HG02759 (cell line): ENCODE measurements around the gene C2CD3.
A peak's percentile ranks its signal among the peaks of the same experiment; 100 is the strongest.
"Not testable (repeated sequence)": the region's sequence is repeated elsewhere in the genome, so short reads cannot be mapped to it uniquely, and the experiment has no call there.

ENCODE experiments used
- ATAC-seq: cut with Tn5 transposase; IDR thresholded peaks from one replicate; pipeline ENCODE4 v1.9.1; 2021; ENCODE audit warnings: mild to moderate bottlenecking, moderate library complexity; ENCODE audit not compliant: unreplicated experiment

The C2CD3 gene

GRCh38 chr11:74120260-74121035, 50.4 kb downstream of the C2CD3 start:
- not testable (repeated sequence) for ATAC-seq

DNA sequence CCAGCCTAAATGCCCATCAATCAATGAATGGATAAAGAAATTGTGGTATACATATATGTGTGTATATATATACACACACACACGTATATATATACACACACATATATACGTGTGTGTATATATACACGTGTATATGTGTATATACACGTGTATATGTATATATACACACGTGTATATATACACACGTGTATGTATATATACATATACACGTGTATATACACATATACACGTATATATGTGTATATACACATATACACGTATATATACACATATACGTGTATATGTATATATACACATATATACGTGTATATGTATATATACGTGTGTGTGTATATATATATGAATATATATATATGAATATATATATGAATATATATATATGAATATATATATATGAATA, 54.1 kb downstream of the C2CD3 start:
- no peak for ATAC-seq

DNA sequence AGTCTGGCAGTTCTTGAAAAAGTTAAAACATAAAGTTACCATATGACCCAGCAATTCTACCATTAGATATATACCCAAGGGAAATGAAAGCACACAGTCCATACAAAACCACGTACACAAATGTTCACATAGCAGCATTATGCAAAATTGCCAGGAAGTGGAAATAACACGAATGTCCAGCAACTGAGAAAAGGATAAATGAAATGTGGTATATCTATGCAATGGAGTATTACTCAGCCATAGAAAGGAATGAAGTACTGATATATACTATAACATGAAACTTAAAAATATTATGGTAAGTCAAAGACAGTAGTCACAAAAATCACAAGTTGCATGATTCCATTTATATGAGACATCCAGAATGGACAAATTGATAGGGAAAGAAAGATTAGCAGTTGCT, 57.9 kb downstream of the C2CD3 start:
- no peak for ATAC-seq

DNA sequence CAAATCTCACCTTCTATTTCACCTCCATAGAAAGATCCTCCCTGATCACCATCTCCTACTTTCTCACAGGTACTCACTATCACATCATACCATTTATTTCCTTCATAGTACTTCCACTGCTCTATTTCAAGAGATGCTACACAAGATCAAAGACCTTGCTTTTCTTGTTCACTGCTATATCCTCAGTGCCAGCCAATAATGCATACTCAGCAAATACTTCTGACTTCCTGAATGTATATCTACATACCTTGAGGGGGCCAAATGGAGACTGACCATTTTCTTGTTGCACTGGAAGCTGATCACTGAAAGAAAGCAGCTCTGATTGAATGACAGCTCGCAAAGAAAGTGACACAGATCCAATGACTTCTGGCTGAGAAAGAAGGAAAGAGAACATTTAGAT, 64.7 kb downstream of the C2CD3 start:
- ATAC-seq: no peak

DNA sequence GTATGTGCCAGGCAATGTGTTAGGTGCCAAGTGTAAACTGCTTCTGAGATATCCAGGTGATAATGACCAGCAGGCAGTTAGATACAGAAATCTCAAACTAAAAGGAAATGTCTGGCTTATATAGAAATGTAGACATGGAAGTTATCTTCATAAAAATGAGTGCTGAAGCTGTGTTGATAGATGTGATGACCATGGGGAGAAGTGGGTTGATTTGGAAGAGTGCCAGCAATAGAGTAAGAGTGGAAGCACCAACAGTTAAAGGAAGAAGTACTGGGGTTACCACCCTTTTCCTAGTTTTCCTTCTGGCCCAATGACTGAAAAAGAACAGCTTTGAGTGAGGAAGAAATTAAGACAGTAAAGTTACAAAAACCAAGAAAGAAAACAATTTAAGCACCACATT, 68.5 kb downstream of the C2CD3 start:
- ATAC-seq: no peak

GRCh38 chr11:74100735-74101134, 70.1 kb downstream of the C2CD3 start:
- no peak for ATAC-seq

DNA sequence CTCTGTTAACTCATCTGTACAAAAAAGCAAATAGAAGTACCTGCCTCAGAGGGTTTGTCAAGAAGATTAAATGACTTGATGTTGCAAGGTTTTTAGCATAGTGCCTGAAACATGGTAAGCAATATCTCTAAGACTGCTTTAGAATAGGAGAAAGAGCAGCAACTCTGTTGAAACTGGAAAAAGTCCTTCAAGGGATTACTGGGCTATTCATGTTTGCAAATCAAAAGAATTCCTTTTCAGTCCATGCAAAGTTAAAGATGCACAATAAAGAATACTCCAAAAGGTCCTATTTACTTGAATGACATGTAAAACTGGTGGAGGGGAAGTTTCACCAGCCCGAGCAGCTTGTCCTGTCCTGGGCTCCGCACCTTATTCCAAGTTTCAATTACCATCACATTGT, 70.6 kb downstream of the C2CD3 start:
- no peak for ATAC-seq

DNA sequence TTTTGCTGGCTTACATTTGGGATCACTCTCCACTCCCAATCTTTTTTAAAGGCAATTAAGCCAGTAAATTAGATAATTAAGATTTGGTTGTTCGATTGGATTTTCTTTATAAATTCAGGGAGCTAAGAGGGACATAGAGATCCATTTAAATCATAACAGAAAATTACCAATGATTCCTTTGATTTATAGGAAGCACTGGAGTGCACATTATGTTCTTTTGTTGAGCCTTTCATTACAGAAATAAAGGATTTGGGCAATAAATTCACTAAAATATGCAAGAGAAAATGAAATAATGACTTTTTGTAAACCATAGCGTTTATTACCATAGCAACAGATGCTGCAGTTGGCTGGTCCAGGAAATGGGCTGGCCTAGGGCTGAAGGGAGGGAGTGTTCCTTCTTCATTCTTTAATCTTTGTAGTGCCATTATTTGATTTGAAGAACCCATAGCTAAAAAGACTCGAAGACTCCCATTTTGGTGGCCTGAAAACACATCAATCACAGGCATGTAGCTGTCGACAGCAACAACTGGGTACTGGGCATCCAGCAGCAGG, 73.0 kb downstream of the C2CD3 start:
- no peak for ATAC-seq

- ATAC-seq: no peak
Observed at GRCh38 chr11:74094393-74094792, 76.4 kb downstream of the C2CD3 start.

DNA sequence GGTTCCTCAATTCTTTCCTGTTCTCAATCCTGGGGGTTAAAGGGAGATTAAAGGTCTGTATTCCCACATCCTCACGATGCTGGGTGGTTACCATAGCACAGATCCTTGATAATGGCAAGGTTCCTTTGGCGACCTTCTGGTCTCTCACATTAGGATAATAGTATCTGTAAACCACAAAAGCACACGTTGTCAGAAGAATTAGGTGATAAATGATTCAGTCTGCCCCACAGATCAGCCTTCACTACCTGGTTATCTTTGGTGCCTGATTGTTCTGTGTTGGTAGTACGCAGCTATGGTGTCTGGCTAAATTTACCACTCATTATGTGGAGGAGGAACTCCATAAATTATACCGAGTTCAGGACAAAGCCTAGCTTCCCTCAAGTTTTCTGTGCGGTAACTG, 78.4 kb downstream of the C2CD3 start:
- no peak for ATAC-seq

DNA sequence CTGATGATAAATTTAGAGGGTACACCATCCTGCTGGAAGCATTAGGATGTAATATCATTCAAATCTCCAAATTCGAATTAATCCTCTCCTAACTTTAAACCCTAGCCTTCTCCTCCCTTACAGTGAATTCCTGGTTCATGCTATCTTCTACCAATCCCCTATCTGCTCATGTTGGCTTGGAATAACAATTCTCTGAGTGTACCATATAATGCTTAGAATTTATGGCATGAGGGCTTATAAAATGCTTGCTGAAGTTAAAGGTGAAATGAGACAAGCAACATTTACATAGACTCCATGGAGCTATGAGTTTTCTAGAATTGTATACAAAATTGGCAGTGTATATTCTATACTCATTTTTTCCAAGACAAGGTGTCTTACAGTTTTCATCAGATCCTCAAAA, 79.3 kb downstream of the C2CD3 start:
- ATAC-seq: no peak

DNA sequence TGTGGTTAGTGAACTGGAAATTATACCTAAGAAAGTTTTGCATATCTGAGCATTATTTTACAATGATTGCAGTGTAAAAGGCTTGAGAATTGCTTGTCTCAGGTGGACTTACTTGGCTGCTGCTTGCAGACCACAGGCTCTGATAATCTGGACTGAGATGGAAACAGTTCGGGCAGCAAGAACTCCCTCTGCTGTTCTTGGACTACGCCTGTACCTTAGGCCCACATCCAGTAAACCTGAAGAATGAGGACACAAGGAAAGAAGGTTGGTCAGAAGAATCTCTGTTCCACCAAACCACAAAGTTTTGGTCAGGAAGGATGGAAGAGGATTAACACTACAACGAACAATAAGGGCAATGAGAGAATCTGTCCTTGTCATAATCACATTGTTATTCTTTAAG, 80.1 kb downstream of the C2CD3 start:
- no peak for ATAC-seq

DNA sequence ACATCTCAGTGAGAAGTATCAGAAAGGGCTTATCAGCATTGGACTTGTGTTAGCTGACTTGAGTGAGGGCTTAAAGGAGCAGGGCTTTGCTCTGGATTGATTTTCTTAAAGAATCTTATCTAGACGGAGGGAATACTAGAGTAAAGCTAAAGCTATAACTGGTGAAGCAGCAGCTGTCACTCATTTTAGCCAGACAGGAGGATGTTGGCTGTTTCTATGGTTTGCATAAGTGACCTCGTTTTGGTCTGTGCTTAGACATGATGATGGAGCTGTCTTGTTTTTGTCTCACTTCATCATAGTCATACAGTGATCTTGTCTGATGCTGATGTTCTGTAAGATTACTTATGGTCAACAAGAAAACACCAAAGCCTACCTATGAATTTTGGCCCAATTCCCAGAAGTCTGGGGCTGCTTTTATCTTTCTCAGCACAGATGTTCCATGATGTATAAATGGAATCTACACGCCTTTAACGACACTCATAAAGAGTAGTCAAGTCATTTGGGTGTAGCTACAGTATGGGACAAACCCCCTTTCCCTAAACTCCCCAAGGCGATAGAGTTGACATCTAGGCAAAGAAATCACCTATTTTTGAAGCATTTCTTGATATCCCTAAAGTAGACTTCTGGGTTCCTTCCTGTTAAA, 84.4 kb downstream of the C2CD3 start:
- ATAC-seq: no peak

DNA sequence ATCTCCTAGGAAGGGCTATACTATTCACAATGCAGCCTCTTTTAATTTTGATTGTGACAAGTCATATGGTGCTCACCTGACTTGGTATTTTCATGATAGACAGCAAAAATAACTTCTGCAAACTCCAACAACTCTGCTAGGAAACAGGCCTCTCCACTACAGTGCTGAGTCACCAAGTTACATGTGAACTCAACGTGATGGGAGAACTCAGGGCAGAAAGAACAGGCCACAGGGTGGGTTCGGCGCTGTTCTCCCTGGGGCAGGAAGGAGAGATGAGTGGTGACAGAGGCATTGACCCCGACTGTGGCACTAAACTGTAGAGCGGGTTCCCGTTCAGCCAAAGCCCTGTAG, 85.3 kb downstream of the C2CD3 start:
- ATAC-seq: no peak

DNA sequence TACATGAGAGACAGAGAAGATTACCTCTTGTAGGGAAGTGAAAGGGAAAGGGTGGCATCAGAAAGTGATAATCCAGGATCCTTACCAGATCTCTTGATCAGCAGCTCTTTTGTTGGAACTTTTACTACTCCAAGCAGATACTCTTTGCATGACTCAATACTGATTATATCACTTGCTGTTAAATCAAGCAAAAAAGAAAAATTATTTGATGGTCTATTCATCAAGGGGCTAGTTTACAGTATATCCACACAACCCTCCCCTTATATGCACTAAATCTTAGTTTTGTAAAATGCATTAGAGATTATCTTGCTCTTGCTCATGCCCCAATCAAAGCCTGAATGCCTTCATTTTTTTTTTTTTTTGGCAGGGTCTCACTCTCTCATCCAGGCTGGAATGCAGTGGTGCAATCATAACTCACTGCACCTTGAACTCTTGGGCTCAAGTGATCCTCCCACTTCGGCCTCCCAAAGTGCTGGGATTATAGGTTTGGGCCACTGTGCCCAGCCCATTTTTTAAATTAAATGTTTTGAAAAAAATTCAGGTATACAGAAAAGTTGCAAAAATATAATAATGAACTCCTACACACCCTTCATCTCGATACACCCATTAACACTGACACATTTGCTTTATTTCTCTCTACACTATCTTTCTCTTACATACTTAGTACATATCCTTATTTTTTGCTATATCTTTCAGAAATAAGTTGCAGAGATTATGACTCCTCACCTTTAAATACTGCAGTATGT, 85.8 kb downstream of the C2CD3 start:
- no peak for ATAC-seq

- ATAC-seq: not testable (repeated sequence)
Observed at GRCh38 chr11:74083927-74084326, 86.9 kb downstream of the C2CD3 start.

GRCh38 chr11:74081428-74081827, 89.4 kb downstream of the C2CD3 start:
- no peak for ATAC-seq

- no peak for ATAC-seq
Observed at GRCh38 chr11:74077193-74077592, 93.6 kb downstream of the C2CD3 start.

- no peak for ATAC-seq
Observed at GRCh38 chr11:74072721-74073120, 98.1 kb downstream of the C2CD3 start.

GRCh38 chr11:74072286-74072685, 98.5 kb downstream of the C2CD3 start:
- ATAC-seq: peak; percentile 50

DNA sequence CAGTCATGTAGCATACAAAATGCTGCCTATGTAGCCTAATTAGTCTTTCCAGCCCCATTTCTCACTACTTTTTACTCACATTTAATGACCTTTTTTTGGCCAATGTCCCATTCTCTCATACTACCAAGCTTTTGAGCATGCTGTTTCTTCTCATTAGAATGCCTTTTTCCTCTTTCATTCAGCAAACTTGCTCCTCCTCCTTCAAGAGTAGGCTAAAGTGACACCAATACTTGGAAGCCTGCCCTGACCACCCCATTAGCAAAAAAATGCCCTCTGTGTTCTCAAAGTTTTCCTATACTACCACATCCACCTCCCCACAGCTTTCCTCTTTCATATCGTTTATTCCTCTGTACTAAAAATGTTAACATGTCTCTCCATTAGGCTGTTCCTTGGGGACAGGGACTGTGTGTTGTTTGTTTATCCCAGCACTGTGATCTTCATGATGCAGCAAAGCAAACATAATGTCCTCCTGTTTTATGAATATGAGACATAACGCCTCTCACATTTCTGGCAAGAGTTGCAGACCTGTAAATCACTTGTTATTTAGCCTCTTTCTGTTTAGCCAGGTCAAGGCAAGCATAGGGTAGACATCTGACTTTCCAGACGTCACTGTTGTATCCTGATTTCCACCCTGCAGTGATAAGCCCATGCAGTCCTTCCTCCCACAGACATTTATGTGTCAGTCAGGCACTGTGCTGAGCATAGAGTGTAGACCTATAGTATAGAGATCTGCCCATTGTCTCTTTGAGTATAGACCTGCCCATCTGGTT, 99.9 kb downstream of the C2CD3 start:
- no peak for ATAC-seq
